PC-9 (cell line): Measurements from ENCODE around the gene CALHM4.

ENCODE experiments used
- EZH2 ChIP-seq: fragments of 200-600 bp; sonication (generic); IDR thresholded peaks from 2 replicates; pipeline ENCODE4 v1.8.0; 2017; ENCODE audit warnings: antibody characterized with exemption, low read depth
- TF ChIP-seq, protein P1 (sequence below): fragments of 200-600 bp; sonication (generic); conservative IDR thresholded peaks from 2 replicates; pipeline ENCODE4 v1.6.1; 2017; ENCODE audit warnings: mixed run types, antibody characterized with exemption, mild to moderate bottlenecking, moderate library complexity

GRCh38 chr6:116524236-116524635 lies 29.3 kb upstream of the CALHM4 start:
- TF ChIP-seq, protein P1, sequence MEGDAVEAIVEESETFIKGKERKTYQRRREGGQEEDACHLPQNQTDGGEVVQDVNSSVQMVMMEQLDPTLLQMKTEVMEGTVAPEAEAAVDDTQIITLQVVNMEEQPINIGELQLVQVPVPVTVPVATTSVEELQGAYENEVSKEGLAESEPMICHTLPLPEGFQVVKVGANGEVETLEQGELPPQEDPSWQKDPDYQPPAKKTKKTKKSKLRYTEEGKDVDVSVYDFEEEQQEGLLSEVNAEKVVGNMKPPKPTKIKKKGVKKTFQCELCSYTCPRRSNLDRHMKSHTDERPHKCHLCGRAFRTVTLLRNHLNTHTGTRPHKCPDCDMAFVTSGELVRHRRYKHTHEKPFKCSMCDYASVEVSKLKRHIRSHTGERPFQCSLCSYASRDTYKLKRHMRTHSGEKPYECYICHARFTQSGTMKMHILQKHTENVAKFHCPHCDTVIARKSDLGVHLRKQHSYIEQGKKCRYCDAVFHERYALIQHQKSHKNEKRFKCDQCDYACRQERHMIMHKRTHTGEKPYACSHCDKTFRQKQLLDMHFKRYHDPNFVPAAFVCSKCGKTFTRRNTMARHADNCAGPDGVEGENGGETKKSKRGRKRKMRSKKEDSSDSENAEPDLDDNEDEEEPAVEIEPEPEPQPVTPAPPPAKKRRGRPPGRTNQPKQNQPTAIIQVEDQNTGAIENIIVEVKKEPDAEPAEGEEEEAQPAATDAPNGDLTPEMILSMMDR: no peak
- no peak for TF ChIP-seq EZH2
